Stimulated activated CD8-positive, alpha-beta memory T cell treated with anti-CD3 and anti-CD28 coated beads, Interleukin-2, amount 100 ng/mL, for 48 hours (primary cell): ENCODE data around the gene QRICH1.

Source experiments
- DNase-seq, 2 donors: peaks; one replicate each; pipeline ENCODE4 v3.0.0-alpha.2; 2020; ENCODE audit warnings: low read depth in 2 of 2

QRICH1 gene

GRCh38 chr3:49032646-49033304 lies 61.1 kb downstream of the QRICH1 start:
- no peak for DNase-seq

DNA sequence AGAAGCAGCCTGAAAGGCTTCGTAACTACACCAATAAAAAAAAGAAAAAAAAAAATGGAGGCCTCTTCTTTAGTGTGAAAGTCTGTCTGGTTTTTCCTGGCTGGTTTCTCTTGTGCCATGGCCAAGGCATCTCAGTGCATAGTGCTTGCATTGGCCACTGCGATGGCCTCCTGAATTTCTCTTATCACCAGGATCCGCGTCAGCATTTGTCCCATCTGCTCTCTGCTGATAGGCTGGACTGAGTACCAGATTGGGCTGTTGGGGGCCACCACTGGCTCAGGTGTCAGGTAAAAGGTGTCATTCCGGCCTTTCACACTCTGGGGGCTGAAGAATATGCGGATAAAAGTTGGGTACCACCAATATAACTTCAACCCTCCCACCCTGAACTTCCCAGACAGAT lies 63.5 kb downstream of the QRICH1 start:
- DNase-seq: no peak

GRCh38 chr3:49029563-49029884 lies 64.3 kb downstream of the QRICH1 start:
- no peak for DNase-seq

DNA sequence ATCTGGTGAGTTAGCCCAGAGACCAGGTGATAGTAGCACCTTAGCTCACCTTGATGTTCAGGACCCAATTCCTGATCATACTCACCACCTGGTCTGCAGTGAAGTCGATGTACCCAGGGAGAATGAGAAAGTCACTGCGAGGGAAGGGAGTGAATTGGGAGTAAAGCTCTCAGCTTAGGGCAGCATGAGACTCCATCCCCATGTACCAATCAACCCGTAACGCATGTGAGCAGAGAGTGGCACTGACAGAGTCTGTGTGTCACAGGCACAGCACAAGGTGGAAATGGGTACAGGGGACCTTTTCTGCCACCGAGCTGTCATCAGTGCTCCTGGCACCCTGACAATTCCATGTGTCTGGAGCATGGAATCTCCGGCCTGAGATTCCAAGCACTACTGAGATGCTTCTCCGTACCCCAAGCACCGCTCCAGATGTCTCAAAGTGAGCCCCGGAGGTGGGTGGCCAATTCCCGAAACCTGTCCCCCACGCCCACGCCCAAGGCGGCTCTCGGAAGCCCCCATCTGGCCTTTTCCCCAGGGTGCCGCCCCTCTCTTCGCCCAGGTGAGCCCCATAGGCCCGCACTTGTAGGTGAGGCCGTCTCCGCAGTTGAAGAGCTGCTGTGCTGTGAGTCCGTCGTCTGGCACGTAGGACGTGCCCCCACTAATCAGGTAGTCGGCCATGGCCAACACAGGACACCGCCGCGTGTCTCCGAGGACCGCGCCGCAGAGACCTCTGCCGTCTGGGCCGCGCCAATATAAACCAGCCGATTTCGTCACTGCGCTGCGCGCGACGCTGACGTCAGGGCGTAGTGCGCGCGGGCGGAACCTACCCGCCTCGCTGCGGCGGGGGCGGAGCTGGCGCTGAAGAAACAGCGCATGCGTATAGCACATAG lies 65.0 kb downstream of the QRICH1 start, which contains the start of gene IMPDH2:
Gene IMPDH2 (minus strand): TSS at position 726 of the 890 bp plus-strand sequence. CDS start 48 bp downstream, at position 678.
- peak; percentile 89 to 91 for DNase-seq

DNA sequence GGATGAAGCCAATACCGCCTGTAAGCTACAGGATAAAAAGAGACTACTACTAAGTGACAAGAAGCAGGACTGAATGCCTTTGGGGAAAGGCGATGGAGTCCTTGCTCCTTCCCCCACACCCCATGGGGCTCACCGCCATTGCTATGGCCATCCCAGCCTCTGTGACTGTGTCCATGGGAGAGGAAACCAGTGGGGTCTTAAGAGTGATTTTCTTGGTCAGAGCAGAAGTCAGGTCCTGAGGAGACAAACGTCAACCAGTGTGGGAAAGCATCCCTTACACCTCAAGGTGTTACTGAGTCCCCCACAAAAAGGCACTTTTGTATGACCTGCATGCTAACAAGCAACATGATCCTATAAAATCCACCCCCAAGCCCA lies 65.6 kb downstream of the QRICH1 start:
- no peak for DNase-seq

DNA sequence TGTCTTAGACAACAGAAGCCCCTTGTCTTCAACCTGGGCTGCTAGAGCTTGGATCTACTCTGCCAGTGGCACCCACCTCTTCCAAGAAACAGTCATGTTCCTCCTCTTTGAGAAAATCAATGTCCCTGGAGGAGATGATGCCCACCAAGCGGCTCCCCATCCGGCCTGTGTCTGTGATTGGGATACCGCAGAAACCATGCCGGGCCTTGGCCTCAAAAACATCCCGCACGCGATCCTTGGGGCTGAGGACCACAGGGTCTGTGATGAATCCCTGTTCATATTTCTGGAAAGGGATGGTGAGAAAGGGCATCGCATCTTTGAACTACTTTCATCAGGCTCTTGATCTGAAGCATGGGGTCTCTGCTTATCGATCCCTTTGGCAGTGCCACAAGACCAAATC lies 66.2 kb downstream of the QRICH1 start:
- no peak for DNase-seq

DNA sequence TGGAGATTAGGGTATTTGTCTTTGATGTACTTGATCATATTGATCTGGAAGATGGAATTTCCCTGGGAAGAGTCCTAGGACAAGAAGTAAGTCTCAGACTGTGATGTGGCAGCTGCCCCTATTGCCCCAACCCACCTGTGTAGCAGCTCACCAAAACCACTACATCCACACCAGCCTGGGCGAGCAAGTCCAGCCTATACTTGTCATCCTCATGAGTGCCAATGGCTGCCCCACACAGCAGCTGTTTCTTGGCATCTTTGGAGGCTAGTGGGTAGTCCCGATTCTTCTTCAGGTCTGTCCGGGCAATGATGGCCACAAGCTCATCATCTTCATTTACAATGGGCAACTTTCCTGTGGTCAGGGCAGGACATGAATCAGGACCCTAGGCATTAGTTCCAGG lies 67.3 kb downstream of the QRICH1 start:
- DNase-seq: no peak

DNA sequence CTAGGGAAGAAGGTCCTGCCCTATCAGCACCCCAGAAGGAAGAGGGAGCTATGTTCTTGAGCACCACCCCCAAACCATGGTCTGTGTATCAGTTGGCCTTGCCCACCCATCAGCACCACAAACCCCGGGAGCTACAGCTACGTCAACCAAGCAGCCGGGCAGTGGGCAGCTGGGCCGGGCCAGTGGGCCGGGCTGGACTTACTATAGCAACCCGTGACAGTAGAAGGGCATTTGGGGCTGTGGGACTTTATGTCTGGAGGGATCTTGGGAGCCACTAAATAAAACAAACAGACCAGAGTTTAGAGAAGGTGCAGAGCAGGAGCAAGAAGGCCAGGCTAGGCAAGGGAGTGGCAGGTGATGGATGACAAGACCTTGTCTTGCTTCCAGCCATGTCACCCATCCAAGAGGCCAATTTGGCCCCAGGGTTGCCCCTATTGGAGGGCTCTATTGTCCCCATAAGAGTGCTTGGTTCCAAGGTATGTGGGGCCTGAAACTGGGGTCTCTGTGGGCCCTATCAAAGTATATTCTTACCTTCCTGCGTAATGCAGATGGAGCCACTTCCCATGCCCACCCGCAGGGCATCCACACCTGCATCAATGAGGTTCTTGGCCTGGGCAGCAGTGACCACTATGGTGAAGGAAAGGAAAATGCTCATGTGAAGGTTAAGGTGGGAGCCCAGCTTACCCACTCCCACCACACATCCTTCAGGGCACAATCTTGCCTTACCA lies 67.9 kb downstream of the QRICH1 start:
- no peak for DNase-seq

DNA sequence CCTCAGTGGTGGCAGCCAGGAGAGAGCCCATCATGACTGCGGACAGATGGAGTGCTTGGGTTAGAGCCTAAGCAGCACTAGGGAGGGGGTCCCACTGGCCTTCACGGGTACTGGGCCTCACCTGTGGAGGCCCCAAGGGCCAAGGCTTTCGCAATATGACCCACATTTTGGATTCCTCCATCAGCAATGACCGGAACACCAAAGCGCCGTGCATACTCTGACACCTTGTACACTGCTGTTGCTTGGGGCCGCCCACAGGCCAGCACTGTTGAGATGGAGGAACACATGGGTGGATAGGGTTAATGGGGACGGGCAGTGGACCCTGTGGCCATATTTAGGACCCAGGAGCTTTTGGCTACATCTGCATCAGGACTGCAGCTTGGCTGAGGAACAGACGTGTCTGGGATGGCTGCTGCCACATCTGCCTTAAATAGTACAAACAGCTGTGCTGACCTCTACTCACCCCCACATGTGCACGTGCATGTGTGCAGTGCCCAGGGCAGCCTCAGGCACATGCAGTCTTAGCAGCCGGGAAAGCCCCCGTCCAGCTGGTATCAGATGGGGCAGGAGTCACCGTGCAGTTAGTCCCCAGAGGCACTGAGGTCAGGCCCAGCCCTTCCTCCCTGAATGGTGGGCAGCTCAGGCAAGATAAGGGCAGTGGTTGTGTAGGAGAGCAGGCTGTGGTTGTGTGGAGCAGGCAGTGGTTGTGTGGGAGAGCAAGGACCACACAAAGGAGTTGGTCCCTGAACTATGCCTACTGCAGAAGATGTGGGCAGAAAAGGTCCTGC lies 68.7 kb downstream of the QRICH1 start:
- DNase-seq: no peak

DNA sequence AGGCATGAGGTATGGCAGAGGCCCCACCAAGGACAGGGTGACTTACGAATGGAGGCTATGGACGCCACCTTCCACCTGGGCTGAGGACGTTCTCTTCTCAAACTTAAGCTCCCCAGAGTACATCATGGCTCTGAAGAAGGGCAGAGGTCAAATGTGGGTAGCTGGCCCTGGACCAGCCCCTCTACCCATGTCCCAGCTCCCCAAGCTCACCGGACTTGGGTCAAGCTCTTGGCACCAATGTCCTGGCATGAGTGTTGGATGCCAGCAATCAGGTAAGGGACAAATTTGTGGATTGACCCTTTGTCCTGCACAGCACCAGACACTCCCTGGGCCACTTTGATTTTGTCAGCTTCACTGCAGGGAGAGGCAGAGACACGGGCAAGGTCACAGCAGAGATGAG lies 69.4 kb downstream of the QRICH1 start:
- DNase-seq: no peak

GRCh38 chr3:49023775-49024174 lies 70.1 kb downstream of the QRICH1 start:
- no peak for DNase-seq

GRCh38 chr3:49022688-49023171 lies 71.1 kb downstream of the QRICH1 start:
- DNase-seq: no peak

GRCh38 chr3:49021813-49022687 lies 71.8 kb downstream of the QRICH1 start, which contains the start of gene NDUFAF3:
Gene NDUFAF3 (plus strand): TSS chr3:49022121. CDS start chr3:49022145, 24 bp downstream.
- DNase-seq: peak; percentile 90 to 91

- DNase-seq: peak; percentile 99
Observed at GRCh38 chr3:49021213-49021812, 72.6 kb downstream of the QRICH1 start.

- no peak for DNase-seq
Observed at GRCh38 chr3:49020330-49021212, 73.3 kb downstream of the QRICH1 start.

DNA sequence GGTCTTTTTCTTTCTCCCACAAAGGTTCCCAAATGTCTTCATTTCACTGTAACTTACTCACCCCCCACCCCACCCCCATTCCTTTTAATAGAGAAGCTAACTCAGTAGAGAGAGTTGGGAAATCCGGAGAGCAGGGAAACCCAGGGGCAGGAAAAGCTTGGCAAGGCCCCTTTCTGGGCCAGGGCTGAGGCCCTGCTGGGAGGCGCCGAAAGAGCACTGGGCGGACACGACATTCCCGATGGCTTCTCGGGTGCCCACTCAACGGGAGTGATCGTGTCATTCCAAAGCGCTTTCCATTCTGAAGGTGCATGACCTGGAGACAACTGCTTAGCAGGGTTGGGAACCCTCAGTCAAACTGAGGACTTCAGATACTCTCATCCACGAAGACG lies 73.9 kb downstream of the QRICH1 start:
- no peak for DNase-seq

DNA sequence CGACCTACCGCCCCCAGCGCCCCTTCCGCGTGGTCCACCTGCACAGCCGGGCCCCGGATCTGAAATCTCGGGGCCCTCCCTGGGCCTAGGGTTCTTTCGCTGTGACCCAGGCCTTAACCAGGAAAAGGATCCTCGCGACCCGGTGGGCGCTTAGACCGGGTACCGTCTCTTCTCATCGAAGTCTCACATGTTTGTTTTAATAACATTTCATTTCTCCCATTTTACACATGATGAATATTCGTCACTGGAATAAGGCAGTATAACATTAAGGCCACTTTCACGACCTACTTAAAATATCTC lies 75.2 kb downstream of the QRICH1 start:
- no peak for DNase-seq

GRCh38 chr3:49017971-49018706 lies 75.7 kb downstream of the QRICH1 start, which contains the start of gene DALRD3:
Gene DALRD3 (minus strand): TSS chr3:49018580. CDS start chr3:49018564, 16 bp downstream.
- peak; percentile 54 to 61 for DNase-seq
